ENCODE results near the gene IL1RAP. TPM values are rescaled to one million over a fixed set of nuclear protein-coding genes. Genes with fewer than 3 reads are reported as not detected.

IL1RAP gene
- total and polyA plus RNA-seq, 9 of the 15 experiments (the other 6 are each of a cell fraction or from before 2014, with no cell fraction given) = 0.23 to 1.8 (median 0.88) TPM

DNA sequence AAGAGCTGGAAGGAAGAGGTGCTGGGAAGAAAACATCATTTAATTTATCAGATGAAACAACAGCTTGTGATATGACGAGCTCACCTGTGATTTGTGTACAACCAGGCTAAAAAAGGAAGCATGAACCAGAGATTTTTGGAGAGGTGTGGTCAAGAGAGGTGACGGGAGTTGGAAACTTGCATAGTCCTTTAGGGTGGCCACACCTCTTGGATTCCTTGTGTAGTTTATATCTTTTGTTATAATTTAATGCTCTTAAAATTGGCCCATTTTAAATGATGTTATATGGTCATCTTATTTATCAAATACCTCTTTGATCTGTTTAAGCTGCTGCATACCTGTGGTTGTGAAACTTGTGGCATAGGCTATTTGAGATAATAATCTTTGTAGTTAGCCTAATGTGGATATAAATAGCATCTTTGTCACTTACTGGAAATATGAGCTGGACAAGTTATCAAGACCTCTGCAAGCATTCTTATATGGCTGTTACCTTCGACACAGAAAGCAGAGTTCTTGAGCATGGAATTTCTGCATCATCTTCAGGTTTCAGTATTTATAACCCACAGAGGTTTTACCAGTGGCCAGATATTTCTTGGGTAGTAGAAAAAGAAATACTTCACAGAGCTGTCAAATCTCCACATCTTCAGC lies 49.1 kb downstream of the IL1RAP start (continued):
- TF ChIP-seq RNF219 (CRISPR knock-in tag; IDR thresholded peaks at IDR 0.05) = no peak
- TF ChIP-seq SAFB (IDR thresholded peaks at IDR 0.05; ENCODE audit: borderline replicate concordance, low read depth, low read length) = no peak
- TF ChIP-seq MGA (IDR thresholded peaks at IDR 0.05) = no peak
- no peak for TF ChIP-seq ZNF140 (CRISPR knock-in tag; IDR thresholded peaks at IDR 0.05)
- TF ChIP-seq MXI1 (IDR thresholded peaks at IDR 0.05; ENCODE audit: low read depth, low read length) = no peak
- TF ChIP-seq, protein P1, sequence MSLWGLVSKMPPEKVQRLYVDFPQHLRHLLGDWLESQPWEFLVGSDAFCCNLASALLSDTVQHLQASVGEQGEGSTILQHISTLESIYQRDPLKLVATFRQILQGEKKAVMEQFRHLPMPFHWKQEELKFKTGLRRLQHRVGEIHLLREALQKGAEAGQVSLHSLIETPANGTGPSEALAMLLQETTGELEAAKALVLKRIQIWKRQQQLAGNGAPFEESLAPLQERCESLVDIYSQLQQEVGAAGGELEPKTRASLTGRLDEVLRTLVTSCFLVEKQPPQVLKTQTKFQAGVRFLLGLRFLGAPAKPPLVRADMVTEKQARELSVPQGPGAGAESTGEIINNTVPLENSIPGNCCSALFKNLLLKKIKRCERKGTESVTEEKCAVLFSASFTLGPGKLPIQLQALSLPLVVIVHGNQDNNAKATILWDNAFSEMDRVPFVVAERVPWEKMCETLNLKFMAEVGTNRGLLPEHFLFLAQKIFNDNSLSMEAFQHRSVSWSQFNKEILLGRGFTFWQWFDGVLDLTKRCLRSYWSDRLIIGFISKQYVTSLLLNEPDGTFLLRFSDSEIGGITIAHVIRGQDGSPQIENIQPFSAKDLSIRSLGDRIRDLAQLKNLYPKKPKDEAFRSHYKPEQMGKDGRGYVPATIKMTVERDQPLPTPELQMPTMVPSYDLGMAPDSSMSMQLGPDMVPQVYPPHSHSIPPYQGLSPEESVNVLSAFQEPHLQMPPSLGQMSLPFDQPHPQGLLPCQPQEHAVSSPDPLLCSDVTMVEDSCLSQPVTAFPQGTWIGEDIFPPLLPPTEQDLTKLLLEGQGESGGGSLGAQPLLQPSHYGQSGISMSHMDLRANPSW (CRISPR knock-in tag; IDR thresholded peaks at IDR 0.05) = no peak
